Stimulated activated naive CD8-positive, alpha-beta T cell treated with anti-CD3 and anti-CD28 coated beads, Interleukin-15, Interleukin-2, amounts not matched to agents 100 ng/mL and 50 ng/mL, for 24 hours (primary cell): ENCODE measurements around the gene EDAR.

Source experiments
- H3K27ac Mint-ChIP-seq: one replicate; pipeline ENCODE4 v1.8.0; 2021; ENCODE audit warnings: mild to moderate bottlenecking, mixed read lengths
- H3K27me3 Mint-ChIP-seq: one replicate; pipeline ENCODE4 v1.8.0; 2021; ENCODE audit warnings: mixed read lengths
- H3K36me3 Mint-ChIP-seq: one replicate; pipeline ENCODE4 v1.8.0; 2021; ENCODE audit warnings: low read depth, mixed read lengths
- H3K4me1 Mint-ChIP-seq: one replicate; pipeline ENCODE4 v1.8.0; 2021; ENCODE audit warnings: low read depth, mixed read lengths
- H3K4me3 Mint-ChIP-seq: one replicate; pipeline ENCODE4 v1.8.0; 2021; ENCODE audit warnings: mild to moderate bottlenecking, mixed read lengths
- H3K9me3 Mint-ChIP-seq: one replicate; pipeline ENCODE4 v1.8.0; 2021; ENCODE audit warnings: mixed read lengths

EDAR gene

DNA sequence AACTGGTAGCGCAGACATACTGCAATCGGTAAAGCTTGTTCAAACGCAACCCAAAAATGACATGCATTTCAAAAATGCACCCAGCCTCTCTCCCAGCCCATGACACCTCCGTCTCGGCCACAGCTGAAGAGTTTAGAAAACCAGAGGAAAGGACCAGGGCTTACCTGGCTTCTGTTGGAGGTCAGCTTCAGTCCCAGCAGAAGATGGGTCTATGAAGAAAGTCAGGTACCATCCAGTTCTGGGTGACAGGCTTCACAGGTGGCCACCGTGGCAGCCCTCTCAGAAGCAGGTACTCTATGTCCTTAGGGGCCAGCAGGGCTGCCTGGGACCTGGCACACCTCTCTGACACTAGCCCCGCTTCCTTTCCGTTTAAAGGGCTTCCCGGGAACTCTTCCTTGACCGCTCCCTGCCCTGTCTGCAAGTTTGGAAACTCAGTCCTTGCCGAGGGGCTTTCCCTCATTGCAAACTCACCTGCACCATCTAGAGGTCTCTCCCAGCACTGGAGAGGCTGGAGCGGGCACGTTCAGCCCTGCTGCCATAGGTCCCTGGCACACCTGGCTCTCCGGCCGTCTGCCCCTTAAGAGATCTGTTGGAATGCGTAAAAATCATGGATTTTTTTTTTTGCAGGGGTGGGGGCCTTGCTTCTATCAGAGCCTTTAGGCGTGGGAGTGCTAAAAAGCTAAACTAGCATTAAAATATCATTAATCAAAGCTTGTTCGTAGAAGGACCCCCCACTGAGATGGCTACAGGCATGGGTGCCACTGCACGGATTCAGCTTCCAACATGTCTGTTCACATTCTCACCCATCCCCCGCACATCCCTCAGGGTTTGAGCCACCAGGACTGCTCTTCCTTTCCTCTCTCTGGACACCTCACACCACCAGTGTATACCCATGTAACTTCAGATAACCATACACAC, at the start of gene EDAR:
Gene EDAR, minus strand, starts transcription at position 425 of the 918 bp plus-strand sequence. CDS start 58,206 bp downstream, outside the sequence.
- Mint-ChIP-seq H3K9me3 (no peaks in the 10 kb centered on the region), H3K4me3 (peak within 1 kb of the TSS; percentile 61), H3K36me3 (no peaks in the 10 kb centered on the region), H3K4me1 (peaks cover 33% of the 10 kb centered on the region), H3K27me3 (no peaks in the 10 kb centered on the region), H3K27ac (no peak within 1 kb of the TSS)

DNA sequence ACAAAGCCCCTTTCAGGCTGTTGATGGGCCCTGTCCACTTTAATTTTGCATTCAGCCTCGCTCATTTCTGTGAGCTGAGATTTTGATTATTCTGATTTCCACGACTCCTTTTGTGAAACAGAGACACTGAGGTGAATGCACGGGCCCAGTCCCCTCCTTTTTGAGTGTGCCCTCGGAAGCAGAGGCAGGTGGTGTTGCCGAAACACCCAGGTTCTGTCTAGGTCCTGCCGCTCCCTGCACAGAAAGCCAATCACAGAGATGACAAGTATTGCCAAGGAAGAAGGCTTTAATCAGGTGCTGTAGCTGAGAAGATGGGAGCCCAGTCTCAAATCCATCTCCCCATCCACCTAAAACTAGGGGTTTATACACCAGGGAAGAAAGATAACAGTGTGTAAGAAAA, 44.2 kb upstream of the EDAR start:
- Mint-ChIP-seq H3K9me3 (no peaks in the 10 kb centered on the region), H3K4me3 (no peak overlapping the region), H3K27ac (no peak overlapping the region), H3K4me1 (peaks cover 42% of the 10 kb centered on the region), H3K27me3 (no peaks in the 10 kb centered on the region), H3K36me3 (peaks cover 3% of the 10 kb centered on the region)

DNA sequence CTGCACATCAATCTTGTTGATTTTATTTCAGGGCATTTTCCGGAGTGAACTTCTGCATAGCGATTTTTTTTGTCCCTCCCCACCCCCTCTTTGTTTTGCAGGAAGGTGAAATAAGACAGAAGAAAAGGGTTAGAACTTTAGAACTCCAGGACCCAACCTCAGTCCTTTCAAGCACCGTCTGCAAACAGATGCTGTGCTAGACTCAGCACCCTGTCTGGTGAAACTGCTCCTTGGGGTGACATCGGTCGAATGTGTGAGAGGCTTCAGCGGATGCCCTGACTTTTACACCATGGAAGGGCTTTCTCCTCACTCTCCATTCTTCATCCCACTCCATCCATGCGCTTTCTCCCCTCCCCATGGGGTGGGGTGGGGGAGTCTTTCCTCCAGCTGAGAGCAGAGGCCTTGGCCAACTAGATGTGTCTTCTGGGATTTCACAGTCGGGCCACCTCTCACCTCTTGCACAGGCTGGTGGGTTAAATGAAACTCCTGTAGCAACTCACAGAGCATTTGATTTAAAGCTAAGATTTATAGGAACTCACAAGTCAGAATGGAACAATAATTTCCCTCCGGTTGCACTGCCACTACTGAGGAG, 43.3 kb upstream of the EDAR start:
- Mint-ChIP-seq H3K9me3 (no peaks in the 10 kb centered on the region), H3K36me3 (peaks cover 3% of the 10 kb centered on the region), H3K27me3 (no peaks in the 10 kb centered on the region), H3K4me3 (peak overlapping the region; percentile 92), H3K27ac (peak overlapping the region; percentile 93), H3K4me1 (peaks cover 42% of the 10 kb centered on the region)

DNA sequence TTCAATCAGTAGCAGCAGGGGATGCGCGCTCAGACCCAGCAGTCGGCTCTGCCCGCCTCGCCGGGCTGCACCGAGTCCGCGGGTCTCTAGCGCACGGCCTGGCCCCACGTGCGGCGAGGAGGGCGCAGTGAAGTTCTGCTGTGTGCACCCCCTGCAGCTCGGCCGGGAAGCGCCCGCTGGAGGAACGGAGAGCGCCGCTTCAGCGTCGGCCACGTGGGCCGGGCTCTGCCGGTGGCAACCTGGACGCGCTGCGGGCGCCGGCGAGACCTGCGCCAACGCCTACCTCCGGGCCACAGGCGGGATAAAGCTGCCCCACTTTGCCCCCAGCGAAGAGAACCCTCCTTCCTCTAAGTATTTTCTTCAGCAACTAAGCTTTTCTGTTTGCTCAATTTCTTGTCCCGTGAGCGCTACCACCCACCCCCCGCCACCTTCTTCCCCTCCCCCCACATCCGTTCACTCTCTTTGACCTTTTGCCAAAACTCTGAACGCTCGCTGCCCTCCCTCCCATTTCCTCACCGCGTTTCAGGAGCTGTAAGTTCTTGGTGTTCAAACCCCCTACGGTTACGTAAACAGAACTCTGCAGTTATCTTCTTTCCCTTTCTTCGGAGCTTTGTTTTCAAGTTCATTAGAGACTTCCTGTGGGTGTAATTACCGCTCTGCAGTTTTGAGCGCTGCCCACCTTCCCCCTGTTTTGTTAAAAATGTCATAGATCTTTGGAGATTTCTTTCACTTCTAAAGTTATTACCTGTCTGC, 42.6 kb upstream of the EDAR start:
- Mint-ChIP-seq H3K27ac (peak overlapping the region; percentile 93), H3K27me3 (no peaks in the 10 kb centered on the region), H3K9me3 (no peaks in the 10 kb centered on the region), H3K4me1 (peaks cover 42% of the 10 kb centered on the region), H3K4me3 (peak overlapping the region; percentile 92), H3K36me3 (peaks cover 3% of the 10 kb centered on the region)

DNA sequence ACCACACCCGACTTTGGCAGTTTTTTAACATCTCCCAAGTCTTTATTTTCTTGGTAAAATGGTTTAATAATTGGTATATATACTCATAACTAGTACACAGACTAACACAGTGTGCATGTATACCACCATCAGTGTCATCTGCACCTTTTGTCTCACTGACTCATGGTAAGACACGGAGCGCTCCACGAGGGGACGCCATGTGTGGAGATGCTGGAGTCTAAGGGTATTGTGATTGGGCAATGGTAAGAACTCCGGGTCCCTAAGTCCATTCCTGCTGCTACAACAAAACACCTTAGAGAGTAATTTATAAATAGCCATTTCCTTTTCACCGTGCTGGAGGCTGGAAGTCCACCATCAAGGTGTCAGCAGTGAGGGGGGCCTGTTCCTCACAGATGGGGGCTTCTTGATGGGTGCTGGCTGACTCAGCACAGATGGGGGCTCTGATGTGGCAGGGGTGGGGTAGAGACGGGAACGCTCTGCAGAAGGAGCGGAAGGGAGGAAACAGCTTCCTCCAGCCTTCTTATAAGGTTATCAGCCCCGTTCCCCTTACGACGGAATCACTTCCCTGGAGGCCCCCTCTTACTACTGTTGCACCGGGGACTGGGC, 42.0 kb upstream of the EDAR start:
- Mint-ChIP-seq H3K4me1 (peaks cover 42% of the 10 kb centered on the region), H3K36me3 (peaks cover 3% of the 10 kb centered on the region), H3K27me3 (no peaks in the 10 kb centered on the region), H3K4me3 (peak overlapping the region; percentile 92), H3K27ac (peak overlapping the region; percentile 72), H3K9me3 (no peaks in the 10 kb centered on the region)

DNA sequence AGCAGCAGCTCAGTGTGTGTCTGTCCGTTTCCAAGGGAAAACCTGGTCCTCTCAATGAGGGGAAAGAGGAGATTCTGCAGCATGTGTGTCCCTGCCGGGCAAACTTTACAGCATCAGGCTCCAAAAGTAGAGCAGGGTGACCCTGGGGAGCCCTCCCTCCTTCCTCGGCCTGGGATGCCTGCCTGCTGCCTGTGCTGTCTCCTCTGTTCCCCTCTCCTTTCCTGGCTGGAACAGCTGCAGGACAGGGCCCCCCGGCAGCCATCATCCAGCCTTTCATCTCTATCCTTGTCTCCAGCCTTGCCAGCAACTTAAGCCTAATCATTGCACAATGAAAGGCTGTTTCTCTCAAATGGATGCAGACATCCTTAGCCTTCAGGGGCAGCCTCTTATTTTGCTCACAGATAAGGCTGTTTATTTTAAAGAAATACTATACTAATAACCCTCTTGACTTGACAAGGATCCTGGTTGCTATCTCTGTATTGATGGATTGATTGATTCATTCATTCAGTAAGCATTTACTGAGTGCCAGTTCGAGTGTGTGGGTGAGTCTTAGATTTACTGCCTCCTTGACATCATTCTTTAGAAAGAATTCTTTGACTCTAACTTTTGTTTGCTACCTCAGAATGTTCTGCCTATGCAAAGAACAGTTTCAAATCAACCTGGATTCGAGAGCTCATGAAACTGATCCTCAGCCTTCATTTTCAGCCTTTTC, 40.6 kb upstream of the EDAR start:
- Mint-ChIP-seq H3K36me3 (peaks cover 3% of the 10 kb centered on the region), H3K27ac (no peak overlapping the region), H3K27me3 (no peaks in the 10 kb centered on the region), H3K9me3 (no peaks in the 10 kb centered on the region), H3K4me1 (peaks cover 40% of the 10 kb centered on the region), H3K4me3 (no peak overlapping the region)

DNA sequence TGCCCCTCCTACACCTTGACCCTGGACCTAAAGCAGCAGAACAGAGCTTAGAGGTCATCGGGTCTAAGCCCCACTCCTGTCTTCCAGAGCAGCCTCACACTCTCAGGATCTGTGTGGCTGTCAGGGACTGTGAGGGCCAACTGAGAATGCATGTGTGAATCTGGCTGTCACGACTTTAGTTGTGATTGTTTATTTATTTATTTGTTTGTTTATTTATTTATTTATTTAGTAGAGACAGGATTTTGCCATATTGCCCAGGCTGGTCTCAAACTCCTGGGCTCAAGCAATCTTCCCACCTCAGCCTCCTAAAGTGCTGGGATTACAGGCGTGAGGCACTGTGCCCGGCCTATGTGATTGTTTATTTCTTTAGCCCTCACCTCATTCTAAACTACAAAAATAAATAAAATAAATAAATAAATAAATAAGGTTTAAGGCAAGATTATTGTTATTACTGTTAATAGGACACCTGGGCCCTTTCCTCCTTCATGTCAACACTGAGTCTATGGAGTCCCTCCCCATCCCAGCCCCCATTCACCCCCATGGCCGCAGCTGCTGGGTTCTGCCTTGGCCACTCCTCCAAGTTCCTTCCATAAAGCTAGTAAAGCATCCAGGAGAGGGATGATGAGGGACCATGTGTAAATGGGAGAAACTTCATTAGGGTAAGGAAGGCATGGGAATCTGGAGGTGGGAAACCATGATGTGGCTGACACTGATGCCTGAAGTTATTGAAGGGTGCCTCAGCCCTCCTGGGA, 39.9 kb upstream of the EDAR start:
- Mint-ChIP-seq H3K36me3 (peaks cover 3% of the 10 kb centered on the region), H3K4me1 (peaks cover 34% of the 10 kb centered on the region), H3K9me3 (no peaks in the 10 kb centered on the region), H3K27me3 (no peaks in the 10 kb centered on the region), H3K27ac (no peak overlapping the region), H3K4me3 (no peak overlapping the region)

DNA sequence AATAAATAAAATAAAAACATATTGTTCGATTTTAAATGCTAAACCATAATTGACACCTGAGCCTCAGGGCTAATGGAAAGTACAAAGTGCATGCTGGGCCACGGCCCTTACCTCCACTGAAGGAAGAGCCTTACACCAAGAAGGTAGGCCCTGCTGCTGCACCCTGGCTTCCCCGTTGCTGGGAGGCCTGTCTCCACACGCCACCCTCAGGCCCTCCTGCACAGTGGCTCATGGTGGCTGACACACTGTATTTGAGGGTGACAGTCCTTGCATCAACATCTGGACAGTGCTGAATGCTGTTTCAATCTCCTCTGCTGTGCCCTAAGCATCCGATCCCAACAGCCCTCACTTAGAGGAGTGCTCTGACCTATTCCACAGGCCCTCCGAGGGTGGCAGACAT, 39.3 kb upstream of the EDAR start:
- H3K27me3 Mint-ChIP-seq: no peaks in the 10 kb centered on the region
- H3K4me1 Mint-ChIP-seq: peaks cover 30% of the 10 kb centered on the region
- H3K27ac Mint-ChIP-seq: no peak overlapping the region
- H3K36me3 Mint-ChIP-seq: peaks cover 3% of the 10 kb centered on the region
- no peak overlapping the region for H3K4me3 Mint-ChIP-seq
- H3K9me3 Mint-ChIP-seq: no peaks in the 10 kb centered on the region

DNA sequence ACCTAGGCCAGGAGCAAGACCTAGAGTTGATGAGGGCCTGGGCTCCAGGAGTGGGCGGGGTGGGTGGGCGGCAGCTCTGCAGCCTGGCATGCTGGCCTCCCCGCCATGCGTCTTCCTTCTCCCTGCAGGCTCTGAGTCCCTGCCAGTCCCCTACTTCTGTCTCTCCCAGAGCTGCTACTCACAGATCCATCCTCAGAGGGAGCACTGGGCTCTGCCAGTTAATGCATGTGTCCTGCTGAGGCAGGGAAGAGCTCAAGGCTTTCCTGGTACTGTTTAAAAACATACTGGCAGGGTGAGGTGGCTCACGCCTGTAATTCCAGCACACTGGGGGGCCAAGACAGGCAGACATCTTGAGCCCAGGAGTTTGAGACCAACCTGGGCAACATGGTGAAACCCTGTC, 38.7 kb upstream of the EDAR start:
- no peaks in the 10 kb centered on the region for H3K36me3 Mint-ChIP-seq
- H3K27me3 Mint-ChIP-seq: no peaks in the 10 kb centered on the region
- H3K4me1 Mint-ChIP-seq: peaks cover 25% of the 10 kb centered on the region
- no peaks in the 10 kb centered on the region for H3K9me3 Mint-ChIP-seq
- no peak overlapping the region for H3K4me3 Mint-ChIP-seq
- H3K27ac Mint-ChIP-seq: no peak overlapping the region

DNA sequence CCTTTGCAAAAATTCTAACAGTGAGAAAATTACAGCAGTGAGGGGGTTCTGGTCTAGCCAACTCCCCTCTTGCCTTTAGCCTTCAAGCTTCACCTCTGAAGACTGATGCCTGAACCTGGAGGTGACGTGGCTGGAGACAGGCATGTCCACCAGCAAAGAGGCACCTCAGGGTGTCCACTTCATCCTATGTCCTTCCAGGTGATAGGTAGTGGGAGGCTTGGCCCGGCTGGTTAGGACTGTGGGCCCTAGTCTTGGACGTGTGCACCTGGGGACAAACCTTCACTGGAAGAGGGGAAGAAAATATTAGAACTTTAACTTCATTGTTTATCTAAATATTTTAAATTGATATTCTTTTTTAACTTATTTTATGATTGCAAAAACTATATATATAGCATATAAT, 35.5 kb upstream of the EDAR start:
- Mint-ChIP-seq H3K4me3 (no peak overlapping the region), H3K27ac (no peak overlapping the region), H3K36me3 (no peaks in the 10 kb centered on the region), H3K9me3 (no peaks in the 10 kb centered on the region), H3K27me3 (no peaks in the 10 kb centered on the region), H3K4me1 (peaks cover 12% of the 10 kb centered on the region)

DNA sequence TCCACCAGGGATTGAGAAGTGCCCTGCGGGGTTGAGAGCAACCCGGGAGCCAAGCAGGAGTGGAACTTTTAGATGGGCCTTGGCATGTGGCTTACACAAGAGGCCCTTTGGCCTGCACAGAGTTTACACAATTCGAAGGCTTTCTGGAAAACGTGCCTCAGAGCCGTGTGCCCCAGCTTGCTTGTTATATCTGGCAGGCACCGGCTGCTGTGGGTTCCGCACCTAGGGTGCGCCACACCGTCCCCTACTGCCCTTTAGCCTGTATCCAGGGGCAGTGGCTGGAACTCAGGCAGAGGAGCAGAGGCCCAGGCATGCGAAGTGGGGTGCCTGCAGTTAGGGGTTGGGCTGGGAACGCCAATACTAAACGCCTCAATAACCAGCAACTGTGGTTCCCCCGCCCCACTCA, 32.9 kb upstream of the EDAR start:
- no peaks in the 10 kb centered on the region for H3K36me3 Mint-ChIP-seq
- H3K9me3 Mint-ChIP-seq: no peaks in the 10 kb centered on the region

DNA sequence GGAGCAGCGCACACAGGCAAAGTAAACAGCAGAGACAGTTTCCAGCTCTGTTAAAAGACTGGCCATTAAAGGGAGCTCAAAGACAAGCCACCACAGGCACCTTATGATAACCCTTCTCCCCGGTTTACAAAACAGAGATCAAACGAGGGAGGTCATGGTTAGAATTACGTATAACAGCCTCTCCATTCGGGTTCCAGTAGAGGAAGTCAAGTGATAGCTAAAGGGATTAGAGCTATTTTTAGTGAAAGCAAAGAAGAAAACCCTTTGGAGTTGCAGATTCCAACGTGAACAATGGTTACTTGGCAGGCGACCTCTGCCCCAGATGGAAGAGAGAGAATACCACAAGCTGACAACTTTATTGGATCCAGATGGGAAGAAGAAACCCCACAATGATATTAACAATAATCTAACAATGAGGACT, 31.2 kb upstream of the EDAR start:
- no peaks in the 10 kb centered on the region for H3K9me3 Mint-ChIP-seq
- H3K4me3 Mint-ChIP-seq: no peak overlapping the region
- H3K27me3 Mint-ChIP-seq: no peaks in the 10 kb centered on the region
- no peaks in the 10 kb centered on the region for H3K36me3 Mint-ChIP-seq
- peak overlapping the region; percentile 34 for H3K27ac Mint-ChIP-seq
- H3K4me1 Mint-ChIP-seq: peaks cover 12% of the 10 kb centered on the region

More for the DNA sequence above, 32.9 kb upstream of the EDAR start:
- Mint-ChIP-seq H3K4me1 (peaks cover 12% of the 10 kb centered on the region), H3K27ac (no peak overlapping the region), H3K27me3 (no peaks in the 10 kb centered on the region), H3K4me3 (no peak overlapping the region)

DNA sequence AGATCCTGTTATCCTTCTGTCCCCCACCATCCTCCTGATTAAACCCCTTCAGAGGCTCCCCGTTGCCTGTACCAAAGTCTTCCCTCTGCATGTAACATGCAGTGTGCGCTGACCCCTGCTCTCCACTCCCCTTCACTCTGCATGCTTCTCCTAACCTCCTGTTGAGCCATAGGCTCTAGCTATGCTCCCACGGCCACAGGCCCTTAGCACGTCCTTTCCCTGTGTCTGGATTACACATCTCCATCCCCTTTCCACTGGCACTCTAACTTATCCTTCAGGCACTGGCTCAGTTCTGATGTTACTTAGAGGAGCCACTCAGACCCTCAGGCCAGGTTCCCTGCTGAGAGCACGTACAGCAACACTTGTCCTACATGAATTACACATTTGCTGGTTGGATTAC, 29.4 kb upstream of the EDAR start:
- H3K9me3 Mint-ChIP-seq: no peaks in the 10 kb centered on the region
- no peak overlapping the region for H3K27ac Mint-ChIP-seq
- no peak overlapping the region for H3K4me3 Mint-ChIP-seq
- H3K27me3 Mint-ChIP-seq: no peaks in the 10 kb centered on the region
- H3K4me1 Mint-ChIP-seq: peaks cover 12% of the 10 kb centered on the region
- no peaks in the 10 kb centered on the region for H3K36me3 Mint-ChIP-seq

DNA sequence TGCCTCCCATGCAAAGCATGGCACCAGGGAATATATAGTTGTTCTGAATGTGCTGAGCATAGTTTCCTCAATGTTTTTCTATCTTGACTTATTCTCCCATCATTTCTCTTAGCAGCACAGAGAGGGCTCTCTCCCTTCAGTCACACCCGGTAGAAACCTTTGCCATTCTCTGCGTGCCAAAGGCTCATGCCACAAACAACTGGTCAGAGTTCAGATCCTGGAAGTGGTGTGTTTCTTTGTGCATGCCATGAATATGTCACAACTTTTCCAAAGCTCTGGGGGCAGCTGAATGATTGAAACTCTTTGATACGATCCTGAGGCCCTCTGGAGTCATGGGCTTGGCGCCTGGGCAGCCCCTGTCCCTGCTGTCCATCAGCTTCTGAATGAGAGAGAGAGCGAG, 28.0 kb upstream of the EDAR start:
- Mint-ChIP-seq H3K27ac (no peak overlapping the region), H3K4me1 (peaks cover 12% of the 10 kb centered on the region), H3K4me3 (no peak overlapping the region), H3K36me3 (no peaks in the 10 kb centered on the region), H3K9me3 (no peaks in the 10 kb centered on the region), H3K27me3 (no peaks in the 10 kb centered on the region)
